CD1c-positive myeloid dendritic cell (primary cell): ENCODE data around the gene MACROD2.

Experiments used
- DNase-seq: peaks from one replicate; pipeline ENCODE4 v3.0.0-alpha.2; 2016; ENCODE audit errors: extremely low spot score

Gene MACROD2

DNA sequence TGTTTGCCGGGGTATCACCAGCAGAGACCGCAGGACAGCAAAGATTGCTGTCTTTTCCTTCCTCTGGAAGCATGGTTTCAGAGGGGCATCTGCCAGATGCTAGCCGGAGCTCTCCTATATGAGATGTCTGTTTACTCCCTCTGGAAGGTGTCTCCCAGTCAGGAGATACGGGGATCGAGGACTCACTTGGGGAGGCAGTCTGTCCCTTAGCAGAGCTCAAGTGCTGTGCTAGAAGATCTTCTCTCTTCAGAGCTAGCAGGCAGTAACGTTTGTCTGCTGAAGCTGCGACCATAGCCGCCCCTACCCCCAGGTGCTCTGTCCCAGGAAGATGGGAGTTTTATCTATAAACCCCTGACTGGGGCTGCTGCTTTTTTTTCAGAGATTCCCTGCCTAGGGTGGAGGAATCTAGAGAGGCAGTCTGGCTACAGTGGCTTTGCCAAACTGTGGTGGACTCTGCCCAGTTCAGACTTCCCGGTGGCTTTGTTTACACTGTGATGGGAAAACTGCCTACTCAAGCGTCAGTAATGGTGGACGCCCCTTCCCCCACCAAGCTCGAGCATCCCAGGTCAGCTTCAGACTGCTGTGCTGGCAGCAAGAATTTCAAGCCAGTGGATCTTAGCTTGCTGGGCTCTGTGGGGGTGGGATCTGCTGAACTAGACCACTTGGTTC is 475.0 kb downstream of the MACROD2 start:
- DNase-seq = no peak

- no peak for DNase-seq
Observed at GRCh38 chr20:14470977-14471661, 475.8 kb downstream of the MACROD2 start.

- no peak for DNase-seq
Observed at GRCh38 chr20:14477125-14477524, 481.8 kb downstream of the MACROD2 start.

DNA sequence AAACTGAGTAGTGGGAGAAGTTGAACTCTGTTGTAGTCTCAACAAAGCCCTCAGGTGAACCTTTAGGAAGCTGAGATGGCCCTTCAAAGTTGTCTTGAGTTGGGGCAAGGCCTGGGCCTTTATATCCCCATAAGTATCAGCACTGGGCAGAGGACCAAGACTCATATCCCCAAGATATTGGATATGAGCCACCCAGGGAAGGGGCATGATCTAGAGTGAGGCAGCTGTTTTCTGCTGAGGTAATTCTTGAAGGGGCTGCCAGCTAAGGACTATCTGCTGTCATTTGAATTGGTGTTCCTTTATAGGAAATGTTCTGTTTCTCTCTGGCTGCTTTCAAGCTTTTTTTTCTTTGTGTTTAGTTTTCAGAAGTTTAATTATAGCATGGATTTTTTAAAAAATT is 482.8 kb downstream of the MACROD2 start:
- DNase-seq = no peak

GRCh38 chr20:14481863-14482262 is 486.5 kb downstream of the MACROD2 start:
- DNase-seq = no peak

- no peak for DNase-seq
Observed at GRCh38 chr20:14488212-14488611, 492.9 kb downstream of the MACROD2 start.

- no peak for DNase-seq
Observed at GRCh38 chr20:14488756-14489479, 493.6 kb downstream of the MACROD2 start.

DNA sequence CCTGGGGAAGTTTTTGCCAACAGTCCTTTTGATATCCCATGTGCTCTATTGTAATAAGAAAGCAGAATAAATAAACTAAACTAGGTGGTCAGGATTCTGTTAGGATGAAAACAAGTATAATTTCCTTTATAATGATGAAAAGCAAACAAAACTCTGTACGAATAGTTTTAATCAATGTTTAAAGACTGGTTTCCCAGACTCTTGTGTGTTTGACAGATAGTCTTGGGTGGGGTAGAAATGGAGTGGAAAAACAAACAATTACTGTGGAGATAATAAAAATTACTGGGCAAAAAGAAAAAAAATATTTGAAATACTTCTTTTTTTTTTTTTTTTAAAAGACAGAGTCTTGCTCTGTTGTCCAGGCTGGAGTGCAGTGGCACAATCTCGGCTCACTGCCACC is 494.2 kb downstream of the MACROD2 start:
- no peak for DNase-seq

GRCh38 chr20:14491436-14491835 is 496.1 kb downstream of the MACROD2 start:
- DNase-seq = no peak

- no peak for DNase-seq
Observed at GRCh38 chr20:14493408-14493807, 498.1 kb downstream of the MACROD2 start.

- no peak for DNase-seq
Observed at GRCh38 chr20:14494355-14494754, 499.0 kb downstream of the MACROD2 start.

GRCh38 chr20:14495066-14495465 is 499.8 kb downstream of the MACROD2 start:
- no peak for DNase-seq

DNA sequence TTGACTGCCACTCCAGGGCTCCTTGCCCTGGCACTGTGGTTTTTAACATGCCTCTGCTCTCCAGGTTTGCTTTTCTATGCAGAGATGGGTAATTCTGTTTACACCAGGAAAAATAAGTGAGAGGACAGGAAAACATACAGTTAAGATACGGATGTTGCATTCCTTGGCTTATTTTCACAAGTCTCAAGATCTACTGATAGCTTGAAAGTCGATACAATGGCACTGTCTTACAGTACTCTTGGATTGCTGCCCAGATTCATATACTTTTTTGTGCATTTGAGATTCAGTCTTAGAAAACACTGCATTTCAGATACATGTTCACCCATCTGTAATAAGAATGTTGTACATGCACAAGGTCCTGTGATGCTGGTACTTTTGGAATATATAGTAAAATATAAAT is 501.7 kb downstream of the MACROD2 start:
- DNase-seq = no peak

GRCh38 chr20:14498772-14499171 is 503.5 kb downstream of the MACROD2 start:
- no peak for DNase-seq

DNA sequence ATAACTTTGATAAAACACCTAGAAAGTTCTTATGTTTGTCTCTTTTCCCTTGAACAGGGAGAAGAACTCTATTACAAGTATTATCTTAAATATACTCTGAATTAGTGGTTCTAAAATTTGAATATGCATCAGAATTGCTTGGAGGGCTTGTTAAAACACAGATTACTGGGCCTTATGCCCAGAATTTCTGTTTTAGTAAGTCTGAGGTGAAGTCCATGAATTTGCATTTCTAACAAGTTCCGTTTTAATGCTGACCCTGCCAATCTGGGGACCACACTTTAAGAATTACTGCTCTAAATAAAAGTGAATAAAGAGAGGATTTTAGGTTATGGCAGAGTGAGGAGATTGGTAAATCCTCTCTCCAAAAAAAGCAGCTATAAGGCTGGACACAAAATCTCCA is 510.2 kb downstream of the MACROD2 start:
- no peak for DNase-seq

DNA sequence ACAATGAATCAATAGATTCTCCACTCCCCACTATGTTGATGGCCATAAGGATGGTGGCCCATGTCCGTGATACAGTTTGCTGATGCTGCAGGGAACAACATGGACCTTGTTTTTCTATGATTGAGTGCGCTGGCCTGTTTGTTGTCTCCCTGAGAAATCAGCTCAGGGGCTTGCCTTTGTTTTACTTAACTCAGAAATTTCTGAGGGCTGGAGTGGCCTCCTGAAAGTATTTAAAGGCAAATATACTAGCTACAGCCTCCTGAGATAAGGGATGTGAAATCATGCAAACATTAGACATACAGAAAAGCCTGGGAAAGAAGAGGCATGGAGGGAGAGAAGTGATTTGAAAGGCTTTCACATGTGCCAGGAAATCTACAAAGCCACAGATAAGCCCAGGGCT is 512.4 kb downstream of the MACROD2 start:
- DNase-seq = no peak

DNA sequence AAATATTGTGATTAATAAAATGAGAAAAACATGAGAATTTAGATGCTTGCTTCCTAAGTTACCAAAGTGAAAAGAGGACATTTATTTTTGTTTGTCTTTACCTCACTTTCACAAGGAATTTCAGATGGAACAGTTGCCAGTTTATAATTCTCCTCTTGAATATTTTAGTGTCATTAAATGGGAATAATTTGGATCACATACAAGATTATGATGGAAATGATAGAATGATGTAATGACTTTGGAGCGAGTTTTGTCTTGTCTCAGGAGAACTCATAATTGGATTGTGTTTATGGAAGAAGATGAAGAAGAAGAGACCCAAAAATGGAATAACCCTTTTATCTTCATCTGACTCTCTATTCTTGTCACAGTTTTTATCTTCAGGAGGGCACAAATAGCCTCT is 515.0 kb downstream of the MACROD2 start:
- DNase-seq = no peak

DNA sequence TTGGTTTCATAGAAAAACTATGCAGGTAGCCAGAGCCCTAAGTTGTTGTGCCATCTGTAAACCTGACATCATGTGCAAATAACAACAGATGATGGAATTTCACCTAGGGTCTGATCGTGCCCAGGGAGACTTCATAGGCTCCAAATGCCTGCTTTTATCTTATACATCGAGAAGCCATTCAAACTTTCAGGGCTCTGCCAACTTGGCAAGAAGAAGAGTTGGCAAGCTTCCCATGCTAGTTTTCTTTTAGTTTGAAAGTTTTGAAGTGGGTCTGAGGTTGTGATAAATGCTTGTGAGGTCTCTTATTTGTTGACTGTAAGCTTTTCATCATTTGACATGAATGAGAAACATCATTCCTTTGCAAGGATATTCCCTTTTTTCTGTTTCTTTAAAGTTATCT is 517.5 kb downstream of the MACROD2 start:
- no peak for DNase-seq

GRCh38 chr20:14518648-14519047 is 523.3 kb downstream of the MACROD2 start:
- no peak for DNase-seq

DNA sequence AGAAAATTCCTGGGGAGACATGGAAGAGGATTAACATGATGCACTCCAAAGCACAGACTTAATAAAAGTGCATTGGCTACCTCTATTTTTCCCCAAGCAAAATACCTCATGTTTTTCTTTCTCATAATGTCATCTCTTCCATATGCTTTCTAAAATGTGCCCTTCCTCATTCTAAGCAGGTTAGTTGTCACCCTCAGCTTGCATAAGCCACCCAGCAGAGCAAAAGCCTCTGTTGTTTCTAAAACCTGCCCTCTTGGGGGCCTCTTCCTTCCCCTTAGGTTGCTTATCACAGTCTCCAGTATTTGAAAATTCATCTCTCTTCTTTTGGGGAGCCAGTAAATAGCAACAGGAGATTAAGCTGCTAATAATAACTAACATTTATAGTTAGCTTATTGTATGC is 525.7 kb downstream of the MACROD2 start:
- no peak for DNase-seq

GRCh38 chr20:14521436-14521835 is 526.1 kb downstream of the MACROD2 start:
- DNase-seq = no peak

- no peak for DNase-seq
Observed at GRCh38 chr20:14522595-14522994, 527.3 kb downstream of the MACROD2 start.

- no peak for DNase-seq
Observed at GRCh38 chr20:14523090-14523489, 527.8 kb downstream of the MACROD2 start.
